ENCODE results near the gene DNMT1.

GRCh38 chr19:10194500-10195198 is at the start of gene DNMT1:
- TF ChIP-seq CTCF (IDR thresholded peaks at IDR 0.05) (no peak), POLR2AphosphoS5 (IDR thresholded peaks at IDR 0.05; ENCODE audit: low read depth, low read length) (peak; percentile 96), REST (IDR thresholded peaks at IDR 0.05; ENCODE audit: insufficient read depth in 1 of 2, low read depth in 2 of 2, low read length in 1 of 2) (no peak), SIN3A (IDR thresholded peaks at IDR 0.05; ENCODE audit: borderline replicate concordance, insufficient read depth, low read depth, low read length) (peak; percentile 72; the same call in 1 of the 2 replicates)
